PC-9 (cell line): Measurements from ENCODE around the gene ANKRD10. TPM values are rescaled to one million over a fixed set of nuclear protein-coding genes. Genes with fewer than 3 reads are reported as not detected.

Source experiments
- BruUV-seq: library from RNA; stranded (reverse); fragments of 400-500 nt; replicated peaks from 2 replicates; lab custom pipeline; 2021; lab: Mats Ljungman, UMichigan
- CTCF ChIA-PET: fragments of 300-600 bp; sonication (Branson Sonifier 250); formaldehyde crosslinking; loops from one replicate; lab custom pipeline; 2022; ENCODE audit warnings: antibody characterized with exemption; lab: Charles Lee
- POLR2A ChIA-PET: fragments of 300-600 bp; sonication (Branson Sonifier 250); formaldehyde crosslinking; loops from one replicate; lab custom pipeline; 2022; ENCODE audit warnings: antibody characterized with exemption; ENCODE audit not compliant: unreplicated experiment; lab: Charles Lee
- DNase-seq, 2 experiments: peaks; one replicate each; pipeline versions ENCODE4 v3.0.0 to v3.0.0-alpha.2; 2015 to 2022; ENCODE audit warnings: mixed read lengths in 1 of 2
- H2AFZ ChIP-seq: fragments of 200-600 bp; sonication (generic); 2 replicates; pipeline ENCODE4 v1.8.1; 2017; ENCODE audit warnings: antibody characterized with exemption
- H3F3A ChIP-seq: fragments of 200-600 bp; sonication (generic); 2 replicates; pipeline ENCODE4 v1.8.1; 2017; ENCODE audit warnings: antibody characterized with exemption, mild to moderate bottlenecking, low read depth; ENCODE audit not compliant: insufficient read depth
- H3K27ac ChIP-seq: fragments of 200-600 bp; sonication (generic); 2 replicates; pipeline ENCODE4 v1.6.1; 2016; ENCODE audit warnings: mixed run types
- H3K27me3 ChIP-seq: fragments of 200-600 bp; sonication (generic); 2 replicates; pipeline ENCODE4 v1.6.1; 2016; ENCODE audit warnings: low read depth, mixed run types; ENCODE audit not compliant: insufficient read depth
- H3K36me3 ChIP-seq: fragments of 200-600 bp; sonication (generic); 2 replicates; pipeline ENCODE4 v1.6.1; 2016; ENCODE audit warnings: low read depth, mixed run types
- H3K4me1 ChIP-seq: fragments of 200-600 bp; sonication (generic); replicated peaks from 2 replicates; pipeline ENCODE4 v1.6.1; 2016; ENCODE audit warnings: mixed run types; ENCODE audit not compliant: insufficient read depth
- H3K4me2 ChIP-seq: fragments of 200-600 bp; sonication (generic); 2 replicates; pipeline ENCODE4 v1.6.1; 2017; ENCODE audit warnings: mixed run types
- H3K4me3 ChIP-seq: fragments of 200-600 bp; sonication (generic); 2 replicates; pipeline ENCODE4 v1.6.1; 2016; ENCODE audit warnings: mixed run types
- H3K79me2 ChIP-seq: fragments of 200-600 bp; sonication (generic); 2 replicates; pipeline ENCODE4 v1.6.1; 2017; ENCODE audit warnings: low read depth, mixed run types
- H3K9me2 ChIP-seq: fragments of 200-600 bp; sonication (generic); 2 replicates; pipeline ENCODE4 v1.8.1; 2017; ENCODE audit warnings: mild to moderate bottlenecking; ENCODE audit not compliant: insufficient read depth
- H3K9me3 ChIP-seq: fragments of 200-600 bp; sonication (generic); 2 replicates; pipeline ENCODE4 v1.8.1; 2016; ENCODE audit warnings: low read depth; ENCODE audit not compliant: insufficient read depth
- H4K20me1 ChIP-seq: fragments of 200-600 bp; sonication (generic); 2 replicates; pipeline ENCODE4 v1.8.1; 2017; ENCODE audit not compliant: insufficient read depth
- EZH2 ChIP-seq: fragments of 200-600 bp; sonication (generic); IDR thresholded peaks from 2 replicates; pipeline ENCODE4 v1.8.0; 2017; ENCODE audit warnings: antibody characterized with exemption, low read depth
- intact Hi-C: fragments of 100-400 bp; cut with micrococcal nuclease; formaldehyde crosslinking; loops from one replicate; pipeline ENCODE4 v1.10.0; 2022; ENCODE audit not compliant: unreplicated experiment
- total RNA-seq: library from RNA; stranded (reverse); gene quantifications from 2 replicates; pipeline ENCODE4 v1.2.3, GENCODE V29; 2021
- TF ChIP-seq, protein P1 (sequence below): fragments of 200-600 bp; sonication (generic); conservative IDR thresholded peaks from 2 replicates; pipeline ENCODE4 v1.6.1; 2017; ENCODE audit warnings: mixed run types, antibody characterized with exemption, mild to moderate bottlenecking, moderate library complexity

ANKRD10 gene
- total RNA-seq, 1 experiment from 2014 or later = 155 TPM

DNA sequence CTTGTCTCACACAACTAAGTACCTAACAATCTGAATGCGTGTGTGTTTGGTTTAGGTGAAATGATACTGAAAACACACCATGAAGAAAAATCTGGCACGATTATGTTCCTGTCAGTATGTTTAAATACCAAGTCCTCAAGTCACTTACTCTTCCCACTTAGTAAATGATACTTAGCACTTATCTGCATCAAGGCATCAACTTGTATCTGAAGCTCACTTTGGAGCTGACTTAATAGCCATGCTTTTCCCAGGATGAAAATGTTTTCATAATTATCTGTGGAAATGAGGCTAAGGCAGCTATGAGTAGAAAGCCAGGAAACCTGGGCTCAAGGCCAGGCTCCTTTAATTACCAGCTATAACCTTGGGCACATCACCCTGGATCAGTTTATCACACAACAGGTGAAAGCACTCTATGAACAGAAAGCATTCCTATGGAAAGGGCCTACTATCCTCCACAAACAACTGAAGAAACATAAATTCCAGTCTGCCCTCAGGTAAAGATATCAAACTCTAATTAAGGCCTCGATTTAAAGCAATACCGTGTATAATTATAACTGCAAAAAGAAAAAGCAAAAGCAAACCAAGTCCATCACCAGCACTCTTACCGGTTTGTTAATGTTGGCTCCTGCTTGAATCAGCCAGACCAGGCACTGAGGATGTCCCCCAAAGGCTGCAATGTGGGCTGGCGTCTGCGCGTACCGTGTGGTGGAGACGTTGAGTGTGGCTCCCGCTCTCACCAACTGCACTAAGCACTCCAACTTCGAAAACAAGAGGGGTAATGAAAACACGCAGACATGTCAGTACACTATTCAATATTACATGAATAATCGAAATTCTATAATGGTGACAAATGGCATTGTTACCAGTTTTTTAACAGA is 4.6 kb downstream of the ANKRD10 start:
- peaks cover 44% of the 10 kb centered on the region for H4K20me1 ChIP-seq
- POLR2A ChIA-PET = no interaction called here
- no TSS peak for BruUV-seq

DNA sequence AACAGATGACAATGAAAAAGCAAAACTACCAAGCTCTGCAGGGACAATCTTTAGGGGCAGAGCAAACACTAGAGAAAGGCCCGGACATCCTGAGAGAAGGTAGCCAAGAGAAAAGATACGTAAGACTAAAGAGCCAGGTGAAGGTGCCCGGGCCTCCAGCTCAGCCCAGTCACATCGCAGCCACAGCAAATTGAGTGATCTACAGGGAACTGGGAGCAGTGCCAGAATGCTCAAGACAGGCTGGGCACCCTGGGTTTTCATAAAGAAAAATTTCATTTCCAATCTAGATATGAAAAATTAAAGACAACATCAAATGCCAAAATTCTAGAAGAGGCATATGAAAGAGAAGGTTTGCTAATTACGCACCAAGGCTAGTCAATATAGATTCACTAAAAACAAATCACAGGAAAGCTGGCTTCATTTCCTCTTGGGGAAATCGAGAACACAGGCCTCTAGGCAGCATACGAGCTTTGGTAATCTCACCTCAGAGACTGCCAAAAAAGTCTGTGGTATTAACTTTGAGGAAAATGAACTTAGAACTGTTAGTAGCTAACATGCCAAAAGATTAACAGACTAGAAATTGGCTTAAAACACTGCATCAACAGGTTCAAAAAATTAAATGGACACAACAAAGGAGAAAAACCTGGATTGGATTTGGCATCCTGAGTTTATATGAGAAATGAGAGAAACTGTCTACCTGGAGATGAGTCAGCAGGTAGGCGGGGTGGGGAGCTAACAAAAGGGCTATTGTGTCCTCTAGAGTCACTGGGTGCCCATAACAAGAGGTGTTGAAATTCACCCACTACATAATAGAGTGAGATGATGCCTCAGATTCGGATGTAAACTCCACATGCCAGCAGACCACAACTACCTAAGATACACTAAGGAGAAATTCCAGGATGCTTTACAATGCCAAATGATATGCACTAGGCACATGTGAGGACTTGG is 6.6 kb downstream of the ANKRD10 start:
- H3K9me2 ChIP-seq = no peaks in the 10 kb centered on the region
- peaks cover 51% of the 10 kb centered on the region for H3K4me1 ChIP-seq
- peak overlapping the region; percentile 58 for H3K4me2 ChIP-seq
- peaks cover 44% of the 10 kb centered on the region for H4K20me1 ChIP-seq
- POLR2A ChIA-PET = interaction anchor here (0.6 to 1.0 kb wide), 4 partner anchors 39 to 379 kb away, joined by 3 to 5 read pairs (median 4); no protein-coding TSS in a partner anchor
- peaks cover 93% of the 10 kb centered on the region for H3K79me2 ChIP-seq
- CTCF ChIA-PET = no interaction called here
- H2AFZ ChIP-seq = no peak overlapping the region
- DNase-seq = peak; percentile 82 to 100
- H3K9me3 ChIP-seq = no peaks in the 10 kb centered on the region
- H3K27me3 ChIP-seq = no peaks in the 10 kb centered on the region
- H3F3A ChIP-seq = peaks cover 35% of the 10 kb centered on the region
- intact Hi-C loops = loop anchor here (1.0 to 10.0 kb wide), 3 partner anchors 38 to 683 kb away; no protein-coding TSS in a partner anchor
- peaks cover 56% of the 10 kb centered on the region for H3K36me3 ChIP-seq
- BruUV-seq = no TSS peak
- peak overlapping the region; percentile 91 for H3K27ac ChIP-seq
- no peak overlapping the region for H3K4me3 ChIP-seq
- TF ChIP-seq, protein P1, sequence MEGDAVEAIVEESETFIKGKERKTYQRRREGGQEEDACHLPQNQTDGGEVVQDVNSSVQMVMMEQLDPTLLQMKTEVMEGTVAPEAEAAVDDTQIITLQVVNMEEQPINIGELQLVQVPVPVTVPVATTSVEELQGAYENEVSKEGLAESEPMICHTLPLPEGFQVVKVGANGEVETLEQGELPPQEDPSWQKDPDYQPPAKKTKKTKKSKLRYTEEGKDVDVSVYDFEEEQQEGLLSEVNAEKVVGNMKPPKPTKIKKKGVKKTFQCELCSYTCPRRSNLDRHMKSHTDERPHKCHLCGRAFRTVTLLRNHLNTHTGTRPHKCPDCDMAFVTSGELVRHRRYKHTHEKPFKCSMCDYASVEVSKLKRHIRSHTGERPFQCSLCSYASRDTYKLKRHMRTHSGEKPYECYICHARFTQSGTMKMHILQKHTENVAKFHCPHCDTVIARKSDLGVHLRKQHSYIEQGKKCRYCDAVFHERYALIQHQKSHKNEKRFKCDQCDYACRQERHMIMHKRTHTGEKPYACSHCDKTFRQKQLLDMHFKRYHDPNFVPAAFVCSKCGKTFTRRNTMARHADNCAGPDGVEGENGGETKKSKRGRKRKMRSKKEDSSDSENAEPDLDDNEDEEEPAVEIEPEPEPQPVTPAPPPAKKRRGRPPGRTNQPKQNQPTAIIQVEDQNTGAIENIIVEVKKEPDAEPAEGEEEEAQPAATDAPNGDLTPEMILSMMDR = no peak; the same call in 1 of the 2 replicates
- TF ChIP-seq EZH2 = no peak

More for the DNA sequence above, 4.6 kb downstream of the ANKRD10 start:
- no peaks in the 10 kb centered on the region for H3K27me3 ChIP-seq
- CTCF ChIA-PET = no interaction called here
- H3K4me3 ChIP-seq = no peak overlapping the region
- peaks cover 39% of the 10 kb centered on the region for H3K36me3 ChIP-seq
- DNase-seq = no peak
- intact Hi-C loops = loop anchor here (10.0 kb wide), 1 partner anchor 465 kb away; no protein-coding TSS in a partner anchor
- no peaks in the 10 kb centered on the region for H3K9me2 ChIP-seq
- no peaks in the 10 kb centered on the region for H3K9me3 ChIP-seq
- H3F3A ChIP-seq = peaks cover 38% of the 10 kb centered on the region
- no peak for TF ChIP-seq EZH2
- TF ChIP-seq, protein P1 = no peak
- 0 out of 2 replicates have a peak overlapping the region, but pooled peaks have one; percentile 26 for H3K4me2 ChIP-seq
- H3K79me2 ChIP-seq = peaks cover 90% of the 10 kb centered on the region
- H3K27ac ChIP-seq = no peak overlapping the region
- H3K4me1 ChIP-seq = peaks cover 51% of the 10 kb centered on the region
- no peak overlapping the region for H2AFZ ChIP-seq

DNA sequence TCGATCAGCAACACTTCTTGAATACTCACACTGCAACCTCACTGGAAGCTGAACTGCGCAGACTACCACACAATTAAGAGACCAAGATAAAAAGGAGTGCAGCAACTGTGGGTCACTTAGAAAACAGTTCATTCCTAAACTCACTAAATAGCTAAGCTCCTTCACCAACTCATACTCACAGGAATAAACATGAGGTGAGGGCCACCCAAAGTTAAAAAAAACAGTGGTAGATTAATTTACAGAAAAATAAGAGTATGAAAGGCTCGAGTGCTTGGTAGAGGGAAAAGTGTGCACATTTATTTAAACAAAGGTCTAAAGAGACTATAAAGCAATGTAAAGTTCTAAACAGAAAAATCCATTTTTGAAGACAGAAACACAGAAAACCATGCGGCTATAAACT is 7.6 kb downstream of the ANKRD10 start:
- peaks cover 35% of the 10 kb centered on the region for H3F3A ChIP-seq
- POLR2A ChIA-PET = interaction anchor here (0.6 kb wide), 1 partner anchor 380 kb away, joined by 5 read pairs; no protein-coding TSS in a partner anchor
- no peaks in the 10 kb centered on the region for H3K27me3 ChIP-seq
- H3K9me3 ChIP-seq = no peaks in the 10 kb centered on the region
- peaks cover 43% of the 10 kb centered on the region for H3K4me1 ChIP-seq
- no peaks in the 10 kb centered on the region for H3K9me2 ChIP-seq
- CTCF ChIA-PET = no interaction called here
- intact Hi-C loops = loop anchor here (10.0 kb wide), 1 partner anchor 682 kb away; no protein-coding TSS in a partner anchor
- H3K79me2 ChIP-seq = peaks cover 93% of the 10 kb centered on the region
- no peak overlapping the region for H2AFZ ChIP-seq
- H3K4me3 ChIP-seq = no peak overlapping the region
- BruUV-seq = no TSS peak
- peaks cover 61% of the 10 kb centered on the region for H3K36me3 ChIP-seq
- TF ChIP-seq EZH2 = no peak
- TF ChIP-seq, protein P1 = no peak
- peak overlapping the region; percentile 58; the same call in 1 of the 2 replicates for H3K4me2 ChIP-seq
- H3K27ac ChIP-seq = peak overlapping the region; percentile 91
- no peak for DNase-seq
- peaks cover 35% of the 10 kb centered on the region for H4K20me1 ChIP-seq
